HG03025 (cell line): ENCODE data around the gene DNAJC6.

Experiments used
- ATAC-seq: cut with Tn5 transposase; IDR thresholded peaks from one replicate; pipeline ENCODE4 v1.9.1; 2021; ENCODE audit warnings: mild to moderate bottlenecking, moderate library complexity; ENCODE audit not compliant: unreplicated experiment, low FRiP score

DNAJC6 gene

DNA sequence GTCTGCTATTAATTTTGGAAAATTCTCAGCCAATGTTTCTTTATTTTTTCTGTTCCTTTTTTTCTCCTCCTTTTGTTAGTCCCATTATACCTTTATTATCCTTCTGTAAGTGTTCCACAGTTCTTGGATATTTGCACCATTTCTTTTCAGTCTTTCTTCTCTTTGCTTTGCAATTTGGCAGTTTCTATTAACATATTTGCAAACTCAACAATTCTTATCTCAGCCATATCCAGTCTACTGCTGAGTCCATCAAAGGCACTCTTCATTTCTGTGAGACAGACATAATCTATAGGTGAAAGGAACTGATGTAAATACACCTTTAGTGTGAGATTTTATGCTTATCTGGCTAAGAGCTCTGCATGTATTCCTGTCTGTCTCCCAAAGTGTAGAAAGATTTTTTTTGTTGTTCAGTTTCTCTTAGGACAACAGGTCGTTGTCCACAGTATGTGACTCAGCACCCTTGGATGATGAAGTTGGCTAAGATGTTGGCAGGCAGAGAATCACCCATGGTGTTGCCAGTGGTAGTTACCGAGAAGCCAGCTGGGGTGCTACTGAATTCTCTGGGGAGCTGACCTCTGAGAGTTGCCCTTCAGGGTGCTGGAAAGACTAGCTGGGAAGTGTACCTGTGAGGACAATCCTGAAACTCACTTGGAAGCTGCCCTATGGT, 149.5 kb downstream of the DNAJC6 start:
- ATAC-seq: no peak

- ATAC-seq: peak; percentile 75
These were observed 150.0 kb downstream of the DNAJC6 start for GRCh38 chr1:65459397-65459768.
